ENCODE measurements around the gene AP2A2.

AP2A2 gene

DNA sequence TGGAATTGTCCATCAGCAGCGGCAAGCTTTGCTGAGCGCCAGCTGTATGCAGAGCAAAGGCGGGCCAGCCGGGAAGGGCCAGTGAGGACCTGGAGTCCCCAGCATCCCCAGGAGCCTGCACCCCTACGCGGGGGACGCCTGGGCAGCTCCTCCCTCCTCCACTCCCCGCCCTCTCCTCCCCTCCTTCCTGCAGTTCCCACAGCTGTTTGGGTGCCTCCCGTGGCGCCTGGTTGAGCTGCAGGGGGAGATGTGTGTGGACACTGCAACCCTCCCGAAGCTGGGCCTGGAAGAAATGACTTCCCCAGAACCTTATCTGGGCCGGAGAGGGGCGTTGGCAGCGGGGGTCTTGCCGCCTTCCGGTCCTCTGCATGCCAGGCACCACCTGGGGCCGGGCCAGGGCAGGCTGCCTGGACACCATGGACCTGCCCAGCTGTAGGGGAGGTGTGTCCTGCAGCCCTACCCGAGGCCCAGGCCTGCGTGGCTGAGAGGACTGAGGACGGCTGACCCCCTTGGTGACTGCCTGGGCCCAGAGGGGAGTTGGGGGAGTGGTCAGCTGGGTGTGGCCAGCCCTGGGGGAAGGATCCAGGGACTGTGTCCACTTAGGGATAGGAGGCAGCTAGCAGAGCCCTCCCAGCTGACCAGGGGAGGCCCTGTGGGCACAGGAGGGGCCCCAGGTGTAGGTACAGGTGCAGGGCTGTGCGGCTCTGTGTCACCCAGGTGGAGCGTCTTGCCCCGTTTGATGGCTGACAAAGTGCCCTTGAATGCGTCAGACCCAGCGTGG lies 127.6 kb downstream of the AP2A2 start:
- DNase-seq, result no peak

DNA sequence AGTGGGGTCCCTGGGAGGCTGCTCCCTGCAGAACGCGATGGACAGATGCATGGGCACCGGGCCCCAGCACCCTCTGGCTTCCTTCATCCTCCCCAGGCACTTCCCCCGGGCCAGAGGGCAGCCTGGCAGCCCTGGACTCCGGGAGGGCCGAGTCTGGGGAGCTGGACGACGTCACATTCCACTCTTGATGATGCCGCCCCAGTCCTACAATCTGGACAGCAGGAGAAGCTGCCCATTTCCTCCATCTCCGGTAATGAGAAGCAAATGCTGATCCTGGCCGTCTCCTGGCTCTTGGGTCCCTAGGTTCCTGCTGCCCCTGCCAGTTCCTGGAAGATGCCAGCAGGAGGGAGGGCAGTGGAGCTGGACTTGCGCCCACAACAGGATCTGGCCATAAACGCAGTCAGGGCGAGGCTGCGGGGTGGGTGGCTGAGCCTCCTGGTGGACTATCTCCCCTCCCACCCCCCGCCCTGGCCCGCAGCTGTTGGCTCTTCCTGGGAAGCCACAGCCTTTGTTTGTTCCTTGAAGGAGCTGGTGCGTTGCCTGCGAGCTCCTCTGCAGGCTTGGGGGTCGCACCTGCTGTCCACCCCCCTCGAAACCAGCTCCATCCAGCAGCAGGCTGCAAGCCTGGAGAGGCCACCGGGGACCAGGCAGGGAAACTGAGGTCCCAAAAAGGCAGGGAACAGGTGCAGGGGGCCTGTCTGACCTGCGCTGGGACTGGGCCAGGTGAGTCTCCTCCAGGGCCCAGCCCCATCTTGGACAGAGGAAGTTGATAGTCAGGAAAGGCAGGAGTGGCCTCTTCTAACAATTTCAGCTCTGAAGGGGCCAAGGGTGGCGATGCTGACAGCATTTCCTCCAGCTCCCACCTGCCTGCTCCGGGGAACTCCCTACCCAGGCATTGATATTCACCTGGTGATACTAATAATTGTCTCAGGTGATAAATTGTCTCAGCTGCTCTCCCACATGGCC lies 128.8 kb downstream of the AP2A2 start:
- no peak for DNase-seq

DNA sequence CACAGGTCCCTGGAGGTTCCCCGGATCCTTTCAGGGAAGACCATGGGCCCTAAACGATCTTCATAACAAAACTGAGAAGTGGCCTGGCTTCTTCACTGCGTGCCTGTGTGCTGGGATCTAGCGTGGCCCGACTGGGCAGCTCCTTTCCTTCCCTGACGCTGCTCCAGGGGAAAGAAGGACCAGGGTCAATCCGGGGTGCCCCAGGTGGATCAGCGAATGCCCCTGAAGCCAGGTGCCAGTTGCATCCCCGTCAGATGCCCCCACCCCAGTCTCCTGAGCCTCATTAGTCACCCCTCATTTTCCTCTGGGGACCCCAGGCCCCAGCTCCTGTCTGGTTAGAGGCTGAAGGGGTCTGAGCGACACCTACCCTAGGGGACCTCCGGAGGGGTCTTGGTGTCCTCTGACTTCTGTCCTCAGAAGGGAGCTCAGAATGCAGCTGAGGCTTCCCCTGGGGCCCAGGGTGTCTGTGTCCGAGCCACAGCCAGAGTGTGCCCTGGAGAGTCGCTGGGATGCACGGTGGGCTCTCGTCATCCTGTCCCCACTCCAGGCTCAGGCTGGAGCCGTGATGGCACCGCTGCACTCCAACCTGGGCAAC lies 129.5 kb downstream of the AP2A2 start:
- no peak for DNase-seq

DNA sequence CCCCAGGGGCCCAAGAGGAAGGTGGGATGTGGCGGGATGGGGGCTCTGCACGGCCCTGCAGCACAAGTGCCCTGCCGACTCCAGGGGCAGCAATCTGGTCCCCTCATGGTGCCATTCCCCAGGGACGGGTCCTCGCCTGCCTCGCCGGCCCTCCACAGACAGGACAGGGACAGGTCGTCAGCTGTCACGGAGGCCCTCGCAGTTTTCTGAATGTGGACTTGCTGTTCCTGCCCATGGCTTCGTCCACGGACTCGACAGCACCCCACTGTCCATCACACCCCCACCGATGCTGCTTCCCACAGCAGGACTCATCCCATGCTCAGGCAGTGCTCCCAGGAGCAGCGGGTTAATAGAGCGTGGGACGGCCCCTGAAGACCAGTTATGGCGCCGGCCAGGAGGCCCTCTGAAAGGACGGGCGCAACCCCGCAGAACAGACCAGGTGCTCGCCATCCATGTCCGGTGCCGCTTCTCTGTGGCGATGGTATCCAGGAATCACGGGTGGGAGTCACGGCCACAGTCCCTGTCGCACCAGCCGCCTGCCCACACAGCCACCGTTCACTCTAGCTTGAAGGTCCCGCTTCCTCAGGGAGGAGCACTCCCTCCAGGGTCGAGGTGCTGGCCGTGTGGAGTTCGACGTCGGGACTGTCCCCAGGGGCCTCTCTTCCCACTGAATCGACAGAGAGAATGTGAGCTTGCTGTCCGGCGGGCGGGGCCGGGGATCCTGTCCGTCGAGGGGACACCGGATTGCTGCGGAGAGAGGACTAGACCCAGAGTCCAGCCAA lies 130.5 kb downstream of the AP2A2 start:
- DNase-seq, result no peak

DNA sequence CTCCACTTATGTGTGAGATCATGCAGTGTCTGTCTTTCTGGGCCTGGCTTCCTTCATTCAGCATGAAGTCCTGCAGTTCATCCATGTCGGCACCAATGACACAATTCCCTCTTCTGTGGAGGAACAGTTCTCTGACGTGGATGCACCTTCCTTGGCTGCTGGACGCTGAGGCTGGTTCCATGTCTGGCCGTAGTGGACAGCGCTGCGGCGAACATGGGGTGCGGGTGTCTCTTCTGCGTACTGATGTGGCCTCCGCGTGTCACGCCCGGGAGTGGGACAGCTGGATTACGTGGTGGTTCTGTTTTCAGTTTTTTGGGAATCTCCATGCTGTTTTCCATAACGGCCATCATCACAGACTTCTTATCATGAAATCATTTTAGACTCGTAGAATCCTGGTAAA lies 132.1 kb downstream of the AP2A2 start:
- DNase-seq, result no peak

DNA sequence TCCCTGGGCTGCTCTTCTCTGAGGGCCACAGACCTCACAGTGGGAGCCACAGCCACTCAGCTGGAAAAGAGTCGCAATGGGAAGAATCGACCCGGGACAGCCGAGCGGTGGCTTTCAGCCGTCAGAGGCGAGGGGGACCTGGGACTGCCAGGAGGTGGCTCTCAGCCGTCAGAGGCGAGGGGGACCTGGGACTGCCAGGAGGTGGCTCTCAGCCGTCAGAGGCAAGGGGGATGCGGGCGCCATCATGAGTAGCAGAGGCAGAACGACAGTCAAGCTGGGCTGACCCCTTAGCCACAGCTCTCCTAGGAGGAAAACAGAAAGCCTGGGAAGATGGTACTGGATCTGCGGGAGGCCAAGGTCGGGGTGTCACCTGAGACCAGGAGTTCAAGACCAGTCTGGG lies 134.1 kb downstream of the AP2A2 start:
- no peak for DNase-seq

DNA sequence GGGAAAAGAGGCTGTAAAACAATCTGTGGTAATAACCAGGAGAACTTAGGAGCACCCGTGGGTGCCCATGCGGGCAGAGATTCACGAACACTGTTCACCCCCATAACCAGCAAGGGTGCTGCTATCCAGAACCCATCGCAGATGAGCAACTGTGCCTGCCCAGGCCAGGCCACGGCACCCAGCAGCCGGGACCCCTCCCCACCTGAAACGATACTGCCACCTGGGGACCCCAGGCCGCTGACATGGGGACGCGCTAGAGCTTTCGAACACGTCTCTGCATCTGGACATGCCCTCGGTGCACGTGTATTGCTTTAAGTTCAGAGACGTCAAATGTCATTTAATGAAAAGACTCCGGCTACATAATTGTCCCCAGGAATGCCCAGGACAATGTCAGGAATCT lies 134.7 kb downstream of the AP2A2 start:
- DNase-seq, result no peak

DNA sequence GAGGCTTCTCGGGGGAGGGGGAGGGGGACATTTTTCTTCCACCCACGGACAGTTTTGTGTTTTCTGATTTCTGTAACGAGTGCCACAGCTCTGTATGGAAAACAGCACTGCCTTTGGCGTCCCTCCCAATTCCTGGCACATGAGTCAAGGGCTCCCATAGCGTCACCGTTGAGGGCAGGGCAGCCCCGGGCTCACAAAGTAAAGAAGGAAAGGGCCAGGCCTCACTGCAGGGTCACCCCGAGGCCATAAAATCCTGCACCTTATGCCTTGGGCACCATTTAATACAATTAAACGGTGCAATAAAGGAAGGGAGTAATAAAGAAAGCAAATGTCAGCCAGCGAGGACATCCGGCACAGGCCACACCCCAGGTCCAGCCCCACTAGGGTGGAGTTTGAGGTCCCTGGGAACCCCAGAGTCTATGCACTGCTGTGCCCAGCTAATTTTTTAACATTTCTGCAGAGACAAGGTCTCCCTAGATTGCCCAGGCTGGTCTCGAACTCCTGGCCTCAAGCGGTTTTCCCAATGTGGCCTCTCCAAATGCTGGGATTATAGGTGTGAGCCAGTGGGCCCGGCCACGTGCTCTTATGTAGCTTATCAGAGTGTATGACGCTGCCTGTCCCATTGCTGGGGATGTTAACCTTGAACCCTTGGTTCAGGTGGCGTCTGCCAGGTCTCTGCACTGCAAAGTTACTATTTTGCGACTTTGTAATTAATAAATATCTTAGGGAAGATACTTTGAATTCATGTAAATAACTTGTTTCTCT lies 135.4 kb downstream of the AP2A2 start:
- DNase-seq, result no peak

All from nucleus accumbens (tissue), 56 donors.